ENCODE measurements around the gene NKAIN2. TPM values are rescaled to one million over a fixed set of nuclear protein-coding genes. Genes with fewer than 3 reads are reported as not detected.
A peak's percentile ranks its signal among the peaks of the same experiment; 100 is the strongest.

NKAIN2 gene
- total and polyA plus RNA-seq, 7 donors = under 0.01 to 4.4 (median 0.75) TPM; not detected in 1

DNA sequence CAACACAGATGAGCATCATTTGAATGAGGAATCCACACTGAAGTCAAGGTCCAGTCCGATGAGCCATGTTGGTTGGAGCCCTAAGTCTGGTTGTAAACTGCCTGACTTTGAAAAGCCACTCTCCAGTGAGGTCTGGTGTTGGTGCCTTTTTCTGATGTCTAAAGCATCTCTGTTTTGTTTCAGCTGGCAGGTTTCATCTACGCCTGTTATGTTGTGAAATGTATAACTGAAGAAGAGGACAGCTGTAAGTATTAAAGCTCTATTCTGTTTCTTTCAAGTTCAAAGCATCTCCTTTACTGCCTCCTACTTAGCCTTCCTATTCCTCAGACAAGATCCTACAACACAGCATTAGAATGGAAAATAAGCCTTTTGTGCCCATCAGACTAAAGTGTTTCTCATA lies 987.5 kb downstream of the NKAIN2 start:
- no peaks in the 10 kb centered on the region for H3K4me1 ChIP-seq

DNA sequence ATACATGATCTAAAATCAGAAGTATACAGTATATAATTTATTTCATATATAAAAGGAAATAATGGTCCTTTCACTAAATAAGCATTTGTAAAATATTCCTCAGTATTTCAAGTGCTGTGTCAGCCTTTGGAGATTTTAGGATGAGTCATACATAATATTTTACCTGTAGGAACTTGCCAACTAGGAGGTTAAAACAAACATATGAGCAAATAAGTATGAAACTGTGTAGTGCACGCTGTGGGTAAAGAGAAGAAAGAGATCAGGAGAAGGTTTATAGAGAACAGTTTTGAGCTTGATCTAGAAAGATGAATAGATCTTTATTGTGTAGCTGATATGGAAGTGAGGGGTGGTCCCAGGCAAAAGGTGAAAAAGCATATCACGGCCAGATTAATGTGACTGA lies 988.7 kb downstream of the NKAIN2 start:
- H3K27ac ChIP-seq = no peak overlapping the region
- no peak for DNase-seq
- no peaks in the 10 kb centered on the region for H3K9me3 ChIP-seq
- whole genome bisulfite sequencing, 2 donors = 46 to 78% methylated on average over 2 of the region's 2 CpGs
- TF ChIP-seq, protein P1, sequence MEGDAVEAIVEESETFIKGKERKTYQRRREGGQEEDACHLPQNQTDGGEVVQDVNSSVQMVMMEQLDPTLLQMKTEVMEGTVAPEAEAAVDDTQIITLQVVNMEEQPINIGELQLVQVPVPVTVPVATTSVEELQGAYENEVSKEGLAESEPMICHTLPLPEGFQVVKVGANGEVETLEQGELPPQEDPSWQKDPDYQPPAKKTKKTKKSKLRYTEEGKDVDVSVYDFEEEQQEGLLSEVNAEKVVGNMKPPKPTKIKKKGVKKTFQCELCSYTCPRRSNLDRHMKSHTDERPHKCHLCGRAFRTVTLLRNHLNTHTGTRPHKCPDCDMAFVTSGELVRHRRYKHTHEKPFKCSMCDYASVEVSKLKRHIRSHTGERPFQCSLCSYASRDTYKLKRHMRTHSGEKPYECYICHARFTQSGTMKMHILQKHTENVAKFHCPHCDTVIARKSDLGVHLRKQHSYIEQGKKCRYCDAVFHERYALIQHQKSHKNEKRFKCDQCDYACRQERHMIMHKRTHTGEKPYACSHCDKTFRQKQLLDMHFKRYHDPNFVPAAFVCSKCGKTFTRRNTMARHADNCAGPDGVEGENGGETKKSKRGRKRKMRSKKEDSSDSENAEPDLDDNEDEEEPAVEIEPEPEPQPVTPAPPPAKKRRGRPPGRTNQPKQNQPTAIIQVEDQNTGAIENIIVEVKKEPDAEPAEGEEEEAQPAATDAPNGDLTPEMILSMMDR (IDR thresholded peaks at IDR 0.05) = no peak
- H3K4me3 ChIP-seq = no peak overlapping the region
- H3K36me3 ChIP-seq = no peaks in the 10 kb centered on the region
- H3K4me1 ChIP-seq = no peaks in the 10 kb centered on the region
- intact Hi-C loops (cut with DNase I) = no loop called here
- no peaks in the 10 kb centered on the region for H3K27me3 ChIP-seq

More for the DNA sequence above, 987.5 kb downstream of the NKAIN2 start:
- Histone ChIP-seq H3K36me3 (no peaks in the 10 kb centered on the region), H3K27ac (no peak overlapping the region), H3K4me3 (no peak overlapping the region), H3K9me3 (no peaks in the 10 kb centered on the region), H3K27me3 (no peaks in the 10 kb centered on the region)
- TF ChIP-seq, protein P1 (IDR thresholded peaks at IDR 0.05) = no peak
- 77 to 79% methylated on average over 2 of the region's 2 CpGs for WGBS, 2 donors
- intact Hi-C loops (cut with DNase I) = no loop called here
- no peak for DNase-seq

DNA sequence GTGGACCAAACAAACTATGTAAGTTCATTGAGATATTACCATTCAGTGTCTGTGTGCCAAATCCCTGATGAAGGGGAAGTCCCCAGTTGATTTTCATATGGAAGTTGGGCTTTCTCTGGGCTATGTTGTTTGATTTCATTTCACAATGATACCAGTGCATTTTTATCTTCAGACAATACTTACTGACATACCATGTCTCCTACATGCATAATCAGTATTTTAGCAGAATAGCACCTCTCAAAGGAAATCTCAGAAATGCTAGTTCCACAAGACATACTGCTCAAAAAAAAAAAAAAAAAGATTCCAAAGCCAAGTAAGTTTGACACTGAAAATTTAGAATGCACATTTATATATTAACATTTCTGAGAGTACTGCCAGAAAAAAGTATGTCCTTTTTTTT lies 989.7 kb downstream of the NKAIN2 start:
- no peaks in the 10 kb centered on the region for H3K27me3 ChIP-seq
- DNase-seq = no peak
- H3K9me3 ChIP-seq = no peaks in the 10 kb centered on the region
- TF ChIP-seq, protein P1 (IDR thresholded peaks at IDR 0.05) = no peak
- TF ChIP-seq POLR2AphosphoS5 (IDR thresholded peaks at IDR 0.05) (no peak), POLR2A (IDR thresholded peaks at IDR 0.05) (no peak), EP300 (IDR thresholded peaks at IDR 0.05) (no peak)
- no peaks in the 10 kb centered on the region for H3K36me3 ChIP-seq
- no peak overlapping the region for H3K4me3 ChIP-seq
- H3K27ac ChIP-seq = no peak overlapping the region
- no peaks in the 10 kb centered on the region for H3K4me1 ChIP-seq
- intact Hi-C loops (cut with DNase I) = no loop called here

DNA sequence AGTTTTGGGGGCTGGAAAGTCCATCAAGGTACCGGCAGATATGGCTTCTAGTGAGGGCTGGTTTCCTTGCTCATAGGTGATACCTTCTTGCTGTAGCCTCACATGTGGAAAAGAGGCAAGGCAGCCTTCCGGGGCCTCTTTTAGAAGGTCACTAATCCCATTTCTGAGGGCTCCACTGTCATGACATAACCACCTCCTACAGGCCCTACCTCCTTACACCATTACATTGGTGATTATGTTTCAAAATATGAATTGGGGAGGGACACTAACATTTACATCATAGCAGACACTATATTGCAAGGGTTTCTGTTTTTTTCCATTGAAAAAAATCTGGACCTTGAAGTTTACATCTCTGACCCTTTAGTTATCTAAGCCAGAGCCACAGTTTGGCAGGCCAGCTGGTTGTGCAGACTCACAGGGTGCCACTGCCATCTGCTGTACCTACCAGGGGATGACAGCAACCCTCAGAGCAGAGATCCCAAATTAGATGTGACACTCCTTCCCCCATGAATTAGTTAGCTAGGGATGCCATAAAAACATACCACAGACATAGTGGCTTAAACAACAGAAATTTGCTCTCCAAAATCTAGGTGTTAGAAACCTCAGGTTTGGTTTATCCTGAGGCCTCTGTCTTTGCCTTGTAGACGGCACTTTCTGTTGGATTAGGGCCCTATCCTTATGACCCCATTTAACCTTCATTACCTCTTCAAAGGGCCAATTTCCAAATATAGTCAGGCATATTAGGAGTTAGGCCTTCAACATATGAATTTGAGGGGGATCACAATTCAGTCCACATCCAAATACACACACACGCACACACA lies 992.2 kb downstream of the NKAIN2 start:
- Histone ChIP-seq H3K27me3 (no peaks in the 10 kb centered on the region), H3K9me3 (no peaks in the 10 kb centered on the region), H3K36me3 (no peaks in the 10 kb centered on the region), H3K4me3 (no peak overlapping the region), H3K4me1 (no peaks in the 10 kb centered on the region), H3K27ac (no peak overlapping the region)
- intact Hi-C loops (cut with DNase I) = loop anchor here (5.0 kb wide), 1 partner anchor 994 kb away; the partner anchor contains the start of gene NKAIN2
- no peak for DNase-seq
- TF ChIP-seq EP300 (IDR thresholded peaks at IDR 0.05) = no peak
- TF ChIP-seq, protein P1 (IDR thresholded peaks at IDR 0.05) = peak in 1 of 4 experiments; percentile 31
- 92% methylated on average over 4 of the region's 4 CpGs for WGBS, 2 donors

DNA sequence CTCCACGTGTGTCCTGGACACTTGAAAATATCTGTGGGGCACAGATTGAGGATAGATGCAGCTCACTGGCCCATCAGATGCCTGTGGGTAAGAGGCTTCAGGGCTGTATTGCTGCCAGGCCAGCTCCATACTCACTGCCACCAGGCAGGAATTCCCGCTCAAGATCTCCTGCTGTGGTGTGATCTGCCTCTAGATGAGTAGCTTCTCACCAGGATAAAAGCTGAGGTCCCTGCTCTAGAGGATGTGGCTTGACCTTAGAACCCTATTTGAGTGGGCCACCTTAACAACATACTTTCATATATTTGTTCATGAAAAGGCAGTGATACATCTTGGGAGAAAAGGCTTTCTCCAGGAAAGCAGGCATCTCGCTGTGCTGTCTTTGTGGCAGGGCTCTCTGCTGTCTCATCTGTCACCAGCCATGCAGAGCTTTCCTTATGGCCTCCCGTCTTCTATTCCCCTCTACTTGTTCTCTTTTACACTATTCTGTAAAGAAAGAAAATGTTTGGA lies 992.9 kb downstream of the NKAIN2 start:
- Histone ChIP-seq H3K36me3 (no peaks in the 10 kb centered on the region), H3K27me3 (no peaks in the 10 kb centered on the region), H3K27ac (no peak overlapping the region), H3K9me3 (no peaks in the 10 kb centered on the region), H3K4me1 (no peaks in the 10 kb centered on the region), H3K4me3 (no peak overlapping the region)
- intact Hi-C loops (cut with DNase I) = loop anchor here (5.0 kb wide), 1 partner anchor 994 kb away; the partner anchor contains the start of gene NKAIN2
- DNase-seq = no peak
- TF ChIP-seq, protein P1 (IDR thresholded peaks at IDR 0.05) = no peak
- TF ChIP-seq EP300 (IDR thresholded peaks at IDR 0.05) = no peak
- TF ChIP-seq POLR2AphosphoS5 (IDR thresholded peaks at IDR 0.05) = no peak
- no peak for TF ChIP-seq POLR2A (IDR thresholded peaks at IDR 0.05)
- WGBS, 2 donors = 83 to 87% methylated on average over 4 of the region's 4 CpGs

Data from sigmoid colon (tissue), 7 donors.